Endothelial cell (in vitro differentiated cells): ENCODE data around the gene LARP4. TPM values are rescaled to one million over a fixed set of nuclear protein-coding genes. Genes with fewer than 3 reads are reported as not detected.
A peak's percentile ranks its signal among the peaks of the same experiment; 100 is the strongest.
"Not testable (repeated sequence)": the region's sequence is repeated elsewhere in the genome, so short reads cannot be mapped to it uniquely, and the experiment has no call there.

Experiments used
- DNase-seq: peaks from one replicate; pipeline ENCODE4 v3.0.0; 2021; ENCODE audit warnings: low spot score
- H3K27ac Mint-ChIP-seq: one replicate; pipeline ENCODE4 v1.8.0; 2021; ENCODE audit warnings: mixed read lengths, inconsistent platforms; ENCODE audit not compliant: unreplicated experiment
- H3K27me3 Mint-ChIP-seq: one replicate; pipeline ENCODE4 v1.8.0; 2021; ENCODE audit warnings: mild to moderate bottlenecking, moderate library complexity, mixed read lengths, inconsistent platforms; ENCODE audit not compliant: unreplicated experiment
- H3K36me3 Mint-ChIP-seq: one replicate; pipeline ENCODE4 v1.8.0; 2021; ENCODE audit warnings: mild to moderate bottlenecking, low read depth, mixed read lengths, inconsistent platforms; ENCODE audit not compliant: unreplicated experiment
- H3K4me1 Mint-ChIP-seq: one replicate; pipeline ENCODE4 v1.8.0; 2021; ENCODE audit warnings: mild to moderate bottlenecking, mixed read lengths, inconsistent platforms; ENCODE audit not compliant: unreplicated experiment
- H3K4me3 Mint-ChIP-seq: one replicate; pipeline ENCODE4 v1.8.0; 2021; ENCODE audit warnings: mild to moderate bottlenecking, mixed read lengths, inconsistent platforms; ENCODE audit not compliant: unreplicated experiment
- H3K9me3 Mint-ChIP-seq: one replicate; pipeline ENCODE4 v1.8.0; 2021; ENCODE audit warnings: mixed read lengths, inconsistent platforms; ENCODE audit not compliant: unreplicated experiment
- CTCF ChIP-seq: fragments of 200-600 bp; sonication (generic); IDR thresholded peaks from one replicate; pipeline ENCODE4 v1.5.0; 2021; ENCODE audit warnings: antibody characterized with exemption; ENCODE audit not compliant: unreplicated experiment
- total RNA-seq: library from RNA; stranded (reverse); fragmentation: NEBNext Ultra II Directional; extraction: Animal tissue kit (Norgen Biotek cat#: 25700); gene quantifications from one replicate; pipeline ENCODE4 v1.2.1, GENCODE V29; 2021; ENCODE audit not compliant: unreplicated experiment

The LARP4 gene
- total RNA-seq, 1 donor from 2014 or later: 38.0 TPM

DNA sequence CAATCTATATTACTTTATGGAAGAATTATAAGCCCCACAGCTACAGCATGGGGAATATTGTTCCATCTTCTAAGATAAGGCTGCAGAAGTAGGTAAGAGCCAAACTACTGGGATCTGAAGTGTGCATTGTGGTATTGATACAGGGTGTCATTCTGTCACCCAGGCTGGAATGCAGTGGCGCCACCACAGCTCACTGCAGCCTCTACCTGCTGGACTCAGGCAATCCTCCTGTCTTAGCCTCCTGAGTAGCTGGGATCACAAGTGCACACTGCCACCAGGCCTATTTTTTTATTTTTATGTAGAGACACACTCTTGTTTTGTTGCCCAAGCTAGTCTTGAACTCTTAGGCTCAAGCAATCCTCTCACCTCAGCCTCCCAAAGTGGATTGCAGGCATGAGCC, 82.8 kb downstream of the LARP4 start:
- H3K27ac Mint-ChIP-seq: no peak overlapping the region

GRCh38 chr12:50488801-50489200, 88.1 kb downstream of the LARP4 start:
- Mint-ChIP-seq H3K4me1 (peaks cover 4% of the 10 kb centered on the region), H3K4me3 (no peak overlapping the region), H3K36me3 (peaks cover 6% of the 10 kb centered on the region), H3K27ac (peak overlapping the region; percentile 9), H3K9me3 (peaks cover 4% of the 10 kb centered on the region), H3K27me3 (no peaks in the 10 kb centered on the region)
- no peak for DNase-seq
- no peak for TF ChIP-seq CTCF

More for the DNA sequence above, 82.8 kb downstream of the LARP4 start:
- H3K36me3 Mint-ChIP-seq: no peaks in the 10 kb centered on the region
- H3K4me1 Mint-ChIP-seq: no peaks in the 10 kb centered on the region
- H3K4me3 Mint-ChIP-seq: no peak overlapping the region
- no peak for DNase-seq
- TF ChIP-seq CTCF: no peak
- H3K27me3 Mint-ChIP-seq: no peaks in the 10 kb centered on the region
- H3K9me3 Mint-ChIP-seq: no peaks in the 10 kb centered on the region

- not testable (repeated sequence) for H3K27ac Mint-ChIP-seq, H3K27me3 Mint-ChIP-seq, DNase-seq, H3K4me1 Mint-ChIP-seq
- peaks cover 27% of the 10 kb centered on the region for H3K36me3 Mint-ChIP-seq
- peaks cover 19% of the 10 kb centered on the region for H3K9me3 Mint-ChIP-seq
- peak overlapping the region; percentile 69 for H3K4me3 Mint-ChIP-seq
Measured at GRCh38 chr12:50498119-50498518, 97.4 kb downstream of the LARP4 start.

DNA sequence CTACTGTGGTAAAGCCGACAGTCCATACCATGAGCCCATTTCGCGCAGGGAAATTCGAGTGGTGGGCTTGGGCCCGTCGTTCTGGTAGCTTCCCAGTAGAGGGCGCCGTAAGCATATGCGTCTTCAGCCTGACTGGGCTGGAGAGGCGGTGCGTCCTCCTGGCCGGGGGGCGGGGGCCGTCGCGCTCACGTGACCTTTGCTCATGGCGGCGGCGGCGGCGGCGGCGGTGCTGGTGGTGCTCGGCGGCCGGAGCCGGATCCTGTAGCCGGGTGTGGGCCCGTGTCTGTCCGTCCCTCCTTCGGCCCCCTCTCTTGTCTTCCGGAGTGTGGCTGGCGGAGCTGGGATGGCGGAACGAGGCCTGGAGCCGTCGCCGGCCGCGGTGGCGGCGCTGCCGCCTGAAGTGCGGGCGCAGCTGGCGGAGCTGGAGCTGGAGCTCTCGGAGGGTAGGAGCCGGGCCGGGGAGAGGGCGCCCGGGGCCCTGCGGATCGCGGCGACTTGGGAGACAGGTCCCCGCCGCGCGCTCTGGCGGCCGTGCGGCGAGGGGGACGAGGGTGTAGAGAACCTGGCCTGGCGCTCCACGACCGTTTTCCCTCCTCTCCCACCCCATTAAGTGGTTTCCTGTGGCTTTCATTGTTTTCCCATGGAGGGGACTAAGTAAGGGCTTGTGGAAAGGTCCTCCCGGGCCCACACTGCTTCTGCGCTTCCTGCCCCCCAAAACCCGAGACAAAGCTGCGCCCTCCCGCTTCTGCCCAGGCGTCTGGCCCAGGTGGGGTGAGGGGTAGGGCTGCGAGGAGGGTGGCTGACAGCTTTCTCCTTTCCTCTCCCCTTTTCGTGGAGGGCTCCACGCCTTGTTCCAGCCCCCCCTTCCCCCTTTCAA, 104.4 kb downstream of the LARP4 start, which contains the start of gene DIP2B:
TSS of gene DIP2B (plus strand) at position 188 of the 877 bp plus-strand sequence. CDS start at position 344, 156 bp downstream.
- TF ChIP-seq CTCF: peak; percentile 82
- DNase-seq: peak; percentile 98
- H3K27me3 Mint-ChIP-seq: peaks cover 5% of the 10 kb centered on the region
- H3K36me3 Mint-ChIP-seq: peaks cover 4% of the 10 kb centered on the region
- H3K27ac Mint-ChIP-seq: peak within 1 kb of the TSS; percentile 93
- H3K9me3 Mint-ChIP-seq: no peaks in the 10 kb centered on the region
- peak within 1 kb of the TSS; percentile 99 for H3K4me3 Mint-ChIP-seq
- H3K4me1 Mint-ChIP-seq: peaks cover 42% of the 10 kb centered on the region

DNA sequence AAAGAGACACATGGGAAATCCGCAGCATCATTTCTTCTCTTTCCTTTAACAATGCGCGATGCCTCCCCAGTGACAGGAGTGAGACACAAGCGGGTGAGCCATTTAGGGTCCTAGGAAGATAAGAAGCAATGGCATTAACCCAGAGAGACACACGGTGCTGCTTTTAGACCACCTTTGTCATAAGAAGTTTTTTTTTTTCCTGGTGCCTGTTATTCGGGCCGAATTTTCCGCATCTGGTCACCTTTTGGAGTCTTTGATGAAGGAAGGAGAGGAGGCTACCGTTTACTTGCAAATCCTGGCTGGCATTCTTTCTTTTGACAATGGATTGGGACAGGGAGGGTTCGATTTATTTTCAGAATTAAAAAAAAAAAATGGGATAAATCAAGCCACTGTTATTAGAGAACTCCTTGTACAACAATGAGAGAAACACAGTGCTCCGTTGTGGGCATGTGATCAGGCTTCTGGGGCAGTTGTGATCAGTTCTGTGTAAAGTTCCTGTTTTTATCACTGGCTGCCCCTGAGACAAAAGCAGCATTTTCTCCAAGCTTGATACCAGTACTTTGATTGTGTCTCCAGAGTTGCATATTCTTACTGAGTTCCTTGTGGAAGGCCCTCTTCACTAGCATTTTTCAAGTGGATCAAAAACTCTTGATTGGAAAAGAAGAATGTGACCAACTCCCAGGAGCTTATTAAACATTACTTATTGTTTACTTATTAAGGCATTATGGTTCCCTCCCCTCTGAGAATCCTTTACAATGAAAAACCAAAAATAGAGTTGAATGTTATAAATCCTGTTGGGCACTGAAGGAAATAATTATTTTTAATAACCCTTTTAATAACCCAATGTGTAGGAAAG, 105.2 kb downstream of the LARP4 start:
- Mint-ChIP-seq H3K27me3 (peaks cover 5% of the 10 kb centered on the region), H3K36me3 (peaks cover 4% of the 10 kb centered on the region), H3K4me3 (peak overlapping the region; percentile 99), H3K4me1 (peaks cover 42% of the 10 kb centered on the region), H3K9me3 (no peaks in the 10 kb centered on the region), H3K27ac (peak overlapping the region; percentile 93)
- no peak for TF ChIP-seq CTCF
- DNase-seq: no peak
